IMR-90 (cell line): ENCODE measurements around the gene SDHA. TPM values are rescaled to one million over a fixed set of nuclear protein-coding genes. Genes with fewer than 3 reads are reported as not detected.

Source experiments
- ATAC-seq: fragments of 200-7000 bp; cut with Tn5 transposase; 2 replicates; pipeline ENCODE4 v1.9.1; 2020; ENCODE audit warnings: low read depth, mild to moderate bottlenecking, moderate library complexity
- BruUV-seq: library from RNA; stranded (reverse); fragments of 400-500 nt; replicated peaks from 2 replicates; lab custom pipeline; 2021; lab: Mats Ljungman, UMichigan
- CTCF ChIA-PET: fragments of 300-600 bp; formaldehyde crosslinking; extraction: SDS; loops from one replicate; lab custom pipeline; 2021; ENCODE audit warnings: antibody characterized with exemption; lab: Yijun Ruan, JAX
- POLR2A ChIA-PET: fragments of 300-600 bp; sonication (Branson Sonifier 250); formaldehyde crosslinking; loops from one replicate; lab custom pipeline; 2022; ENCODE audit warnings: antibody characterized with exemption; ENCODE audit not compliant: unreplicated experiment; lab: Charles Lee
- DNase-seq: peaks from one replicate; pipeline ENCODE4 v3.0.0; 2013
- H2AFZ ChIP-seq: replicated peaks from 2 replicates; pipeline ENCODE3; 2013; ENCODE audit warnings: low read length, mild to moderate bottlenecking; ENCODE audit not compliant: poor library complexity
- H2AK5ac ChIP-seq: 2 replicates; pipeline ENCODE4 v1.6.1; 2013; ENCODE audit warnings: low read depth, low read length, inconsistent platforms
- H2AK9ac ChIP-seq: replicated peaks from 2 replicates; pipeline ENCODE3; 2013; ENCODE audit warnings: mild to moderate bottlenecking, low read depth, low read length, moderate library complexity; ENCODE audit not compliant: poor library complexity
- H2BK120ac ChIP-seq: 2 replicates; pipeline ENCODE4 v1.6.1; 2013; ENCODE audit warnings: low read depth, low read length, inconsistent platforms
- H2BK15ac ChIP-seq: 3 replicates; pipeline ENCODE4 v1.6.1; 2013; ENCODE audit warnings: low read depth, low read length, inconsistent platforms
- H2BK20ac ChIP-seq: 2 replicates; pipeline ENCODE4 v1.6.1; 2013; ENCODE audit warnings: low read depth, mild to moderate bottlenecking, inconsistent platforms, low read length, moderate library complexity
- H2BK5ac ChIP-seq: 2 replicates; pipeline ENCODE4 v1.6.1; 2013; ENCODE audit warnings: mild to moderate bottlenecking, low read depth, low read length, inconsistent platforms; ENCODE audit not compliant: poor library complexity, severe bottlenecking
- H3K14ac ChIP-seq: replicated peaks from 2 replicates; pipeline ENCODE4 v1.6.1; 2013; ENCODE audit warnings: low read depth, low read length, inconsistent platforms
- H3K18ac ChIP-seq: 2 replicates; pipeline ENCODE4 v1.6.1; 2013; ENCODE audit warnings: low read depth, low read length, control low read depth
- H3K23ac ChIP-seq: 2 replicates; pipeline ENCODE4 v1.6.1; 2013; ENCODE audit warnings: low read depth, low read length, inconsistent platforms
- H3K27ac ChIP-seq: 2 replicates; pipeline ENCODE4 v1.5.1; 2013; ENCODE audit warnings: mild to moderate bottlenecking, control low read depth, low read length; ENCODE audit not compliant: insufficient read depth
- H3K27me3 ChIP-seq: 2 replicates; pipeline ENCODE4 v1.6.1; 2013; ENCODE audit warnings: low read length; ENCODE audit not compliant: control insufficient read depth, insufficient read depth
- H3K36me3 ChIP-seq: 2 replicates; pipeline ENCODE4 v1.6.1; 2013; ENCODE audit warnings: low read length, mixed read lengths; ENCODE audit not compliant: control insufficient read depth, insufficient read depth
- H3K4ac ChIP-seq: 2 replicates; pipeline ENCODE4 v1.6.1; 2013; ENCODE audit warnings: low read depth, low read length, inconsistent platforms
- H3K4me1 ChIP-seq: 2 replicates; pipeline ENCODE4 v1.6.1; 2013; ENCODE audit warnings: low read length, mixed read lengths; ENCODE audit not compliant: control insufficient read depth, insufficient read depth
- H3K4me2 ChIP-seq: 2 replicates; pipeline ENCODE4 v1.6.1; 2013; ENCODE audit warnings: low read depth, mild to moderate bottlenecking, control low read depth, low read length, moderate library complexity
- H3K4me3 ChIP-seq: 2 replicates; pipeline ENCODE4 v1.5.1; 2013; ENCODE audit warnings: low read depth, mild to moderate bottlenecking, control low read depth, low read length, moderate library complexity; ENCODE audit not compliant: insufficient read depth
- H3K56ac ChIP-seq: 2 replicates; pipeline ENCODE4 v1.6.1; 2013; ENCODE audit warnings: low read length, inconsistent platforms; ENCODE audit not compliant: insufficient read depth; ENCODE audit errors: extremely low read depth
- H3K79me1 ChIP-seq, 2 experiments: 2 replicates each; pipeline ENCODE4 v1.6.1; 2013; ENCODE audit warnings: low read length in 2 of 2, inconsistent platforms in 1 of 2, low read depth in 1 of 2
- H3K9ac ChIP-seq: 2 replicates; pipeline ENCODE4 v1.6.1; 2013; ENCODE audit warnings: low read depth, low read length, control low read depth
- H3K9me1 ChIP-seq: 2 replicates; pipeline ENCODE4 v1.6.1; 2013; ENCODE audit warnings: low read length, inconsistent platforms; ENCODE audit not compliant: insufficient read depth
- H3K9me3 ChIP-seq: 2 replicates; pipeline ENCODE4 v1.6.1; 2013; ENCODE audit warnings: low read length; ENCODE audit not compliant: control insufficient read depth, insufficient read depth
- H4K20me1 ChIP-seq: 2 replicates; pipeline ENCODE4 v1.6.1; 2013; ENCODE audit warnings: low read length, inconsistent platforms; ENCODE audit not compliant: insufficient read depth
- H4K5ac ChIP-seq: 2 replicates; pipeline ENCODE4 v1.6.1; 2013; ENCODE audit warnings: mild to moderate bottlenecking, low read depth, low read length, control low read depth
- H4K8ac ChIP-seq, 2 experiments: 2 replicates each; pipeline ENCODE4 v1.6.1; 2013; ENCODE audit warnings: low read depth in 2 of 2, low read length in 2 of 2, control low read depth in 1 of 2, inconsistent platforms in 1 of 2
- H4K91ac ChIP-seq: 2 replicates; pipeline ENCODE4 v1.6.1; 2013; ENCODE audit warnings: low read depth, low read length, inconsistent platforms; ENCODE audit not compliant: insufficient read depth
- BHLHE40 ChIP-seq: fragments of 150-350 bp; IDR thresholded peaks from 2 replicates; pipeline ENCODE4 v1.6.1; 2016; ENCODE audit warnings: mild to moderate bottlenecking, low read depth, low read length
- CTCF ChIP-seq: conservative IDR thresholded peaks from 2 replicates; pipeline ENCODE4 v1.5.1; 2012; ENCODE audit warnings: mild to moderate bottlenecking, low read depth, low read length, improper control_type of control experiment
- ELK1 ChIP-seq: fragments of 150-350 bp; IDR thresholded peaks from 2 replicates; pipeline ENCODE4 v1.6.1; 2016; ENCODE audit warnings: low read depth, mild to moderate bottlenecking, low read length, moderate library complexity, borderline replicate concordance
- FOS ChIP-seq: fragments of 150-350 bp; IDR thresholded peaks from 2 replicates; pipeline ENCODE4 v1.6.1; 2016; ENCODE audit warnings: low read depth, low read length
- MAFK ChIP-seq: IDR thresholded peaks from 2 replicates; pipeline ENCODE4 v1.6.1; 2012; ENCODE audit warnings: low read depth, low read length, improper control_type of control experiment
- RFX5 ChIP-seq: IDR thresholded peaks from 2 replicates; pipeline ENCODE4 v1.8.0; 2012; ENCODE audit warnings: low read depth, mild to moderate bottlenecking, low read length, moderate library complexity
- SMC3 ChIP-seq: fragments of 150-350 bp; IDR thresholded peaks from 2 replicates; pipeline ENCODE4 v1.6.1; 2016; ENCODE audit warnings: low read depth, mild to moderate bottlenecking, antibody characterized with exemption, low read length, moderate library complexity
- USF2 ChIP-seq: fragments of 150-350 bp; IDR thresholded peaks from 2 replicates; pipeline ENCODE4 v1.6.1; 2017; ENCODE audit warnings: mild to moderate bottlenecking, antibody characterized with exemption, low read length, low read depth
- WGBS, 2 experiments: methylation state at CpG; one replicate each; pipeline versions ENCODE4 v1.1.5 to v1.1.7; 2013; ENCODE audit warnings: missing lambda C conversion rate in 2 of 2; ENCODE audit not compliant: insufficient read length in 1 of 2; ENCODE audit errors: extremely low coverage in 2 of 2; 5-methylcytosine and 5-hydroxymethylcytosine counted together
- dilution Hi-C: fragments of 300-500 bp; cut with HindIII; formaldehyde crosslinking; loops from one replicate; pipeline ENCODE4 v1.14.3; 2018; ENCODE audit warnings: low sequenced_read_pairs; ENCODE audit not compliant: unreplicated experiment
- in situ Hi-C: fragments of 300-500 bp; cut with MboI; formaldehyde crosslinking; loops from 3 replicates; pipeline ENCODE4 v1.14.3; 2019; ENCODE audit warnings: low sequenced_read_pairs, inconsistent platforms, mixed read lengths
- intact Hi-C: fragments of 100-400 bp; cut with micrococcal nuclease; formaldehyde crosslinking; loops from 2 replicates; pipeline ENCODE4 v1.10.0; 2022
- polyA plus RNA-seq, 3 experiments: library from polyadenylated mRNA; depleted of rRNA; stranded (reverse); fragments of >200 nt; gene quantifications; 2 replicates each; pipeline ENCODE4 v1.2.3, GENCODE V29; 2012; ENCODE audit warnings: low replicate concordance in 1 of 3
- total RNA-seq: library from RNA; depleted of rRNA; stranded (reverse); fragments of >200 nt; gene quantifications from 2 replicates; pipeline ENCODE4 v1.2.3, GENCODE V29; 2012

SDHA gene
- total and polyA plus RNA-seq, 2 of the 4 experiments (the other 2 are of a cell fraction): 105 to 121 TPM

GRCh38 chr5:270340-270739, 52.2 kb downstream of the SDHA start:
- CTCF ChIA-PET: no interaction called here
- no peak for DNase-seq
- H3K9ac ChIP-seq: no peak overlapping the region

More at GRCh38 chr5:270340-270739, 52.2 kb downstream of the SDHA start:
- Histone ChIP-seq H2AK9ac (no peak overlapping the region), H3K27ac (no peak overlapping the region), H2BK5ac (no peak overlapping the region), H3K4me3 (no peak overlapping the region), H2BK15ac (no peak overlapping the region), H2AK5ac (0 out of 2 replicates have a peak overlapping the region, but pooled peaks have one; percentile 6), H4K5ac (no peak overlapping the region; the same call in 1 of the 2 replicates), H2BK20ac (no peak overlapping the region), H3K4me1 (peaks cover 12% of the 10 kb centered on the region), H3K36me3 (peaks cover 10% of the 10 kb centered on the region), H2AFZ (no peak overlapping the region), H3K18ac (no peak overlapping the region), H4K20me1 (peaks cover 12% of the 10 kb centered on the region; the same call in 1 of the 2 replicates), H4K8ac (peak overlapping the region; percentile 80 to 82; a peak in 2 of 4 replicates), H3K56ac (no peak overlapping the region), H2BK120ac (no peak overlapping the region), H3K9me1 (peaks cover 10% of the 10 kb centered on the region), H3K9me3 (no peaks in the 10 kb centered on the region), H3K79me1 (peaks cover 2 to 25% of the 10 kb centered on the region in 2 experiments; a peak in 2 of 4 replicates), H3K27me3 (no peaks in the 10 kb centered on the region), H4K91ac (no peak overlapping the region; the same call in 1 of the 2 replicates), H3K4me2 (no peak overlapping the region), H3K23ac (no peak overlapping the region), H3K14ac (no peak overlapping the region), H3K4ac (no peak overlapping the region; the same call in 1 of the 2 replicates)
- in situ Hi-C loops (no loop called here), dilution Hi-C loops (no loop called here), intact Hi-C loops (no loop called here)
- no TSS peak for BruUV-seq
- POLR2A ChIA-PET: no interaction called here
- TF ChIP-seq SMC3: no peak
- no peak for TF ChIP-seq MAFK
- TF ChIP-seq RFX5: no peak
- TF ChIP-seq ELK1: no peak
- TF ChIP-seq FOS: no peak
- no peak for TF ChIP-seq BHLHE40
- no peak for TF ChIP-seq CTCF
- no peak for TF ChIP-seq USF2
- 63% methylated on average over 16 of the region's 17 CpGs; no CpG with 5 or more reads in 1 of the 2 experiments for WGBS, 2 experiments
- no peak for ATAC-seq
